ENCODE results near the gene ZFR2. TPM values are rescaled to one million over a fixed set of nuclear protein-coding genes. Genes with fewer than 3 reads are reported as not detected.

Gene ZFR2
- total and polyA plus RNA-seq, 10 of the 15 experiments (the other 5 are each of a cell fraction or from before 2014, with no cell fraction given), result 0.18 TPM; not detected in 9

GRCh38 chr19:3769494-3769893 lies 99.3 kb downstream of the ZFR2 start:
- ChIA-PET POLR2A (interaction anchor here (0.6 kb wide), 1 partner anchor 9 kb away, joined by 7 read pairs; no protein-coding TSS in a partner anchor), SMC1A (ENCODE audit: uncharacterized antibody, unreplicated experiment) (no interaction called here), CTCF (interaction anchor here (1.3 kb wide), 1 partner anchor 52 kb away, joined by 3 read pairs; no protein-coding TSS in a partner anchor), RAD21 (ENCODE audit: unreplicated experiment) (no interaction called here)
- Histone ChIP-seq H3K27me3 (replicated peaks in 1 of 2; ENCODE audit: control insufficient read depth in 2 of 2, insufficient read depth in 2 of 2, low read length in 1 of 2) (no peaks in the 10 kb centered on the region), H3K4me1 (ENCODE audit: control insufficient read depth, insufficient read depth, low read length) (no peaks in the 10 kb centered on the region; the same call in 1 of the 2 replicates), H3K36me3 (ENCODE audit: control insufficient read depth in 2 of 2, insufficient read depth in 2 of 2, low read length in 1 of 2) (peaks cover 0 to 18% of the 10 kb centered on the region in 2 experiments; a peak in 2 of 4 replicates), H2AFZ (ENCODE audit: control insufficient read depth, low read depth, low read length) (no peak overlapping the region), H3K9ac (ENCODE audit: control insufficient read depth, insufficient read depth, low read length) (no peak overlapping the region), H3K4me3 (no peak overlapping the region), H4K20me1 (ENCODE audit: control insufficient read depth, insufficient read depth) (no peaks in the 10 kb centered on the region), H3K79me2 (ENCODE audit: control insufficient read depth, insufficient read depth, low read length) (no peaks in the 10 kb centered on the region), H3K9me3 (replicated peaks; ENCODE audit: control insufficient read depth, insufficient read depth, low read length) (no peaks in the 10 kb centered on the region), H3K4me2 (ENCODE audit: control insufficient read depth, insufficient read depth) (no peak overlapping the region), H3K27ac (ENCODE audit: control insufficient read depth, insufficient read depth) (no peak overlapping the region)
- 87% methylated on average over 15 of the region's 17 CpGs for WGBS (ENCODE audit: insufficient coverage, insufficient replicate concordance, low lambda C conversion rate, missing lambda C conversion rate)
- no TSS peak for BruUV-seq (replicated peaks)
- DNase-seq (ENCODE audit: low read depth, low spot score) (no peak), FAIRE-seq (no peak), ATAC-seq (no peak)
- in situ Hi-C loops (cut with MboI), result no loop called here
- TF ChIP-seq ZNF207 (IDR thresholded peaks at IDR 0.05; ENCODE audit: borderline replicate concordance), result no peak
- TF ChIP-seq RAD51 (IDR thresholded peaks at IDR 0.05), result no peak
- no peak for TF ChIP-seq STAT3 (IDR thresholded peaks at IDR 0.05; ENCODE audit: low read depth, low read length)
- TF ChIP-seq KAT2A (conservative IDR thresholded peaks at IDR 0.05; ENCODE audit: control insufficient read depth, low read depth, low read length), result no peak
- TF ChIP-seq SMARCA5 (IDR thresholded peaks at IDR 0.05), result no peak
- intact Hi-C loops (cut with micrococcal nuclease; ENCODE audit: unreplicated experiment), result no loop called here

DNA sequence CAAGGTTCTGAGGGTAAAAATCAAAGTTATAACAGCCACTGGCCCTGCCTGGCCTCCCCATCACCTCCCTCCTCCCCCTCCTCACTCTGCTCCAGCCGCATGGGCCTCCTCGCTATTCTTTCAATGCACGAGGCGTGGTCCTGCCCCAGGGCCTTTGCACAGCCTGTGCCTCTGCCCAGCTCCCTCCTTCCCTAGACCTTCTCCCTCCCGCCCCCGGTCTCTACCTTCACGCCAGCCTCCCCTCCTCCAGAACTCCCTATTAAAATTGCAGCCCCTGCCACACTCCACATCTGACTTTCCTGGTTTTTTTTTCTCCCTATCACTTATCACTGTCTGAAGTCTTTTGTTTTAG lies 100.1 kb downstream of the ZFR2 start:
- ChIA-PET CTCF (interaction anchor here (1.3 kb wide), 1 partner anchor 53 kb away, joined by 3 read pairs; no protein-coding TSS in a partner anchor), SMC1A (ENCODE audit: uncharacterized antibody, unreplicated experiment) (no interaction called here), RAD21 (ENCODE audit: unreplicated experiment) (no interaction called here), POLR2A (interaction anchor here (0.6 kb wide), 1 partner anchor 8 kb away, joined by 7 read pairs; no protein-coding TSS in a partner anchor)
- FAIRE-seq, result no peak
- H3K36me3 ChIP-seq (ENCODE audit: control insufficient read depth in 2 of 2, insufficient read depth in 2 of 2, low read length in 1 of 2), result peaks cover 0 to 18% of the 10 kb centered on the region in 2 experiments; a peak in 2 of 4 replicates
- in situ Hi-C loops (cut with MboI) (no loop called here), intact Hi-C loops (cut with micrococcal nuclease; ENCODE audit: unreplicated experiment) (no loop called here)
- no peak for ATAC-seq
- 74% methylated on average over 7 of the region's 7 CpGs for WGBS (ENCODE audit: insufficient coverage, insufficient replicate concordance, low lambda C conversion rate, missing lambda C conversion rate)
- no peaks in the 10 kb centered on the region; the same call in 1 of the 2 replicates for H3K4me1 ChIP-seq (ENCODE audit: control insufficient read depth, insufficient read depth, low read length)
- no peaks in the 10 kb centered on the region for H3K9me3 ChIP-seq (replicated peaks; ENCODE audit: control insufficient read depth, insufficient read depth, low read length)
- DNase-seq (ENCODE audit: low read depth, low spot score), result no peak
- BruUV-seq (replicated peaks), result no TSS peak
- H3K4me2 ChIP-seq (ENCODE audit: control insufficient read depth, insufficient read depth), result no peak overlapping the region
- H3K9ac ChIP-seq (ENCODE audit: control insufficient read depth, insufficient read depth, low read length), result no peak overlapping the region
- H2AFZ ChIP-seq (ENCODE audit: control insufficient read depth, low read depth, low read length), result no peak overlapping the region
- H3K4me3 ChIP-seq, result no peak overlapping the region
- no peaks in the 10 kb centered on the region for H3K27me3 ChIP-seq (replicated peaks in 1 of 2; ENCODE audit: control insufficient read depth in 2 of 2, insufficient read depth in 2 of 2, low read length in 1 of 2)
- H3K27ac ChIP-seq (ENCODE audit: control insufficient read depth, insufficient read depth), result no peak overlapping the region
- no peaks in the 10 kb centered on the region for H3K79me2 ChIP-seq (ENCODE audit: control insufficient read depth, insufficient read depth, low read length)
- no peaks in the 10 kb centered on the region for H4K20me1 ChIP-seq (ENCODE audit: control insufficient read depth, insufficient read depth)
- TF ChIP-seq TCF7 (IDR thresholded peaks at IDR 0.05; ENCODE audit: borderline replicate concordance), result no peak
- TF ChIP-seq IKZF2 (IDR thresholded peaks at IDR 0.05), result no peak
- TF ChIP-seq, protein P1, sequence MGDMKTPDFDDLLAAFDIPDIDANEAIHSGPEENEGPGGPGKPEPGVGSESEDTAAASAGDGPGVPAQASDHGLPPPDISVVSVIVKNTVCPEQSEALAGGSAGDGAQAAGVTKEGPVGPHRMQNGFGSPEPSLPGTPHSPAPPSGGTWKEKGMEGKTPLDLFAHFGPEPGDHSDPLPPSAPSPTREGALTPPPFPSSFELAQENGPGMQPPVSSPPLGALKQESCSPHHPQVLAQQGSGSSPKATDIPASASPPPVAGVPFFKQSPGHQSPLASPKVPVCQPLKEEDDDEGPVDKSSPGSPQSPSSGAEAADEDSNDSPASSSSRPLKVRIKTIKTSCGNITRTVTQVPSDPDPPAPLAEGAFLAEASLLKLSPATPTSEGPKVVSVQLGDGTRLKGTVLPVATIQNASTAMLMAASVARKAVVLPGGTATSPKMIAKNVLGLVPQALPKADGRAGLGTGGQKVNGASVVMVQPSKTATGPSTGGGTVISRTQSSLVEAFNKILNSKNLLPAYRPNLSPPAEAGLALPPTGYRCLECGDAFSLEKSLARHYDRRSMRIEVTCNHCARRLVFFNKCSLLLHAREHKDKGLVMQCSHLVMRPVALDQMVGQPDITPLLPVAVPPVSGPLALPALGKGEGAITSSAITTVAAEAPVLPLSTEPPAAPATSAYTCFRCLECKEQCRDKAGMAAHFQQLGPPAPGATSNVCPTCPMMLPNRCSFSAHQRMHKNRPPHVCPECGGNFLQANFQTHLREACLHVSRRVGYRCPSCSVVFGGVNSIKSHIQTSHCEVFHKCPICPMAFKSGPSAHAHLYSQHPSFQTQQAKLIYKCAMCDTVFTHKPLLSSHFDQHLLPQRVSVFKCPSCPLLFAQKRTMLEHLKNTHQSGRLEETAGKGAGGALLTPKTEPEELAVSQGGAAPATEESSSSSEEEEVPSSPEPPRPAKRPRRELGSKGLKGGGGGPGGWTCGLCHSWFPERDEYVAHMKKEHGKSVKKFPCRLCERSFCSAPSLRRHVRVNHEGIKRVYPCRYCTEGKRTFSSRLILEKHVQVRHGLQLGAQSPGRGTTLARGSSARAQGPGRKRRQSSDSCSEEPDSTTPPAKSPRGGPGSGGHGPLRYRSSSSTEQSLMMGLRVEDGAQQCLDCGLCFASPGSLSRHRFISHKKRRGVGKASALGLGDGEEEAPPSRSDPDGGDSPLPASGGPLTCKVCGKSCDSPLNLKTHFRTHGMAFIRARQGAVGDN (IDR thresholded peaks at IDR 0.05), result no peak
- TF ChIP-seq POLR2A (IDR thresholded peaks at IDR 0.05; ENCODE audit: low read depth, low read length), result no peak
- TF ChIP-seq ETV6 (conservative IDR thresholded peaks at IDR 0.05 in 1 of 2, IDR thresholded peaks at IDR 0.05 in 1 of 2; ENCODE audit: borderline replicate concordance in 1 of 2, low read depth in 1 of 2), result no peak
- no peak for TF ChIP-seq NR2C1 (IDR thresholded peaks at IDR 0.05)
- TF ChIP-seq RUNX3 (IDR thresholded peaks at IDR 0.05; ENCODE audit: low read length), result no peak
- no peak for TF ChIP-seq LARP7 (IDR thresholded peaks at IDR 0.05)
